Adrenal gland (tissue), 12 donors: ENCODE results near the gene ARID5A. TPM values are rescaled to one million over a fixed set of nuclear protein-coding genes. Genes with fewer than 3 reads are reported as not detected.

Source experiments
- DNase-seq, 7 donors: peaks; one replicate each; pipeline ENCODE4 v3.0.0-alpha.2; 2019 to 2020
- H3K27ac ChIP-seq, 5 donors: fragments of 200-600 bp; sonication (generic) in 4 of 5; 1 replicate in 3 of 5; 2 replicates in 2 of 5; pipeline versions ENCODE4 v1.5.1 to v1.8.0; 2016 to 2020; ENCODE audit warnings: mild to moderate bottlenecking in 1 of 5
- H3K27me3 ChIP-seq: fragments of 200-600 bp; 2 replicates; pipeline ENCODE4 v1.8.0; 2021
- H3K36me3 ChIP-seq, 2 donors: fragments of 200-600 bp; replicated peaks in 1 of 2; 1 replicate in 1 of 2; 2 replicates in 1 of 2; pipeline versions ENCODE4 v1.5.1 to v1.8.0; 2018 to 2022
- H3K4me1 ChIP-seq, 2 donors: fragments of 200-600 bp; replicated peaks in 1 of 2; 1 replicate in 1 of 2; 2 replicates in 1 of 2; pipeline versions ENCODE4 v1.5.1 to v1.8.0; 2018 to 2021
- H3K4me3 ChIP-seq, 4 donors: fragments of 200-600 bp; sonication (generic) in 3 of 4; one replicate each; pipeline ENCODE4 v1.5.1; 2016 to 2018
- H3K9me3 ChIP-seq, 3 donors: fragments of 200-600 bp; sonication (generic) in 1 of 3; replicated peaks in 1 of 3; 1 replicate in 2 of 3; 2 replicates in 1 of 3; pipeline versions ENCODE4 v1.5.1 to v1.8.0; 2016 to 2021
- CTCF ChIP-seq, 6 experiments: fragments of 450-650 bp in 4 of 6; fragments of 200-600 bp in 2 of 6; sonication (generic) in 1 of 6; IDR thresholded peaks; 1 replicate in 5 of 6; 2 replicates in 1 of 6; pipeline versions ENCODE4 v1.5.1 to v1.8.0; 2016 to 2021; ENCODE audit warnings: antibody characterized with exemption in 6 of 6, mild to moderate bottlenecking in 2 of 6, moderate library complexity in 1 of 6
- POLR2A ChIP-seq, 2 donors: fragments of 450-650 bp; IDR thresholded peaks; one replicate each; pipeline ENCODE4 v1.6.1; 2017; ENCODE audit warnings: antibody characterized with exemption in 2 of 2, mild to moderate bottlenecking in 2 of 2, moderate library complexity in 1 of 2
- WGBS, 4 donors: extraction: QIAGEN DNeasy Blood & Tissue Kit in 2 of 4; methylation state at CpG; one replicate each; pipeline versions ENCODE4 v1.1.5 to v1.1.7; 2013 to 2017; 5-methylcytosine and 5-hydroxymethylcytosine counted together
- intact Hi-C, 2 donors: fragments of 100-400 bp; cut with DNase I; formaldehyde crosslinking; loops; one replicate each; pipeline versions ENCODE4 v1.14.1 to v1.15.0; 2022 to 2023
- polyA plus RNA-seq, 3 donors: library from polyadenylated mRNA; stranded (reverse); fragments of 200-250 nt in 2 of 3; fragments of 350-450 nt in 1 of 3; fragmentation: Illumina TruSeq in 1 of 3; extraction: RNeasy Lipid Tissue Mini Kit (QIAGEN cat#74804) in 1 of 3; gene quantifications; one replicate each; pipeline ENCODE4 v1.2.3, GENCODE V29; 2013 to 2014
- total RNA-seq, 9 donors: library from RNA; depleted of rRNA in 4 of 9; stranded (reverse); fragments of >200 nt in 4 of 9; fragments of 120-200 nt in 1 of 9; fragmentation: NEBNext Ultra II Directional in 1 of 9; extraction: Animal tissue kit (Norgen Biotek cat#: 25700) in 1 of 9; gene quantifications; one replicate each; pipeline versions ENCODE4 v1.1.0 to v1.2.4, GENCODE V29; 2013 to 2023
- donor health status: healthy with polysubstance abuse.
- donor health status: Bipolar disorder and iron deficiency.
- donor health status: DM: yes; HTN: yes; CAD: no.
- donor health status: DM: no; HTN: no; CAD: no.
- donor health status: DM: no; HTN: no; CAD: no.
- donor health status: DM: yes; HTN: yes; CAD: no.

ARID5A gene
- total and polyA plus RNA-seq, 12 donors, result 0.94 to 39.6 (median 14.3) TPM

DNA sequence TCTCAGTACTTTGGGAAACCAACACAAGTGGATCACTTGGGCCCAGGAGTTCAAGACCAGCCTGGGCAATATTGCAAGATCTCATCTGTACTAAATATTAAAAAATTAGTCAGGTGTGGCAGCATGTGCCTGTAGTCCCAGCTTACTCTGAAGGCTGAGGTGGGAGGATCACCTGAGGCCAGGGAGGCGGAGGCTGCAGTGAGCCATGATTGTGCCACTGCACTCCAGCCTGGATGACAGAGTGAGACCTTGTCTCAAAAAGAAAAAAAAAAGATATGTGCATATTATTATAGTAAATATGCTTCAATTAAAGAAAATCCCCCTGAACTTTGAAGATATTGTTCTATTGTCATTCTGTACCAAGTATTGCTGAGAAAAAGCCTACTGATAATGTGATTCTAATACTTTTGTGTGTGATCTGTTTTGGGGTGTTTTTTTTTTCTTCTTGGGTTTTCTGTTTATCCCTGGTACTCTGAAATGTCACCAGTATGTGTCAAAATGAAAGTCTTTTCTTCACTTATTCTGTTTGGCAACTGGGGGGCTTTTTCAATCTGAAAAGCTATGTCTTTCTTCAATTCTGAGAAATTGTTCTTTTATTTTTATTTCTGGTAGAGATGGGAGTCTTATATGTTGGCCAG is 44.6 kb upstream of the ARID5A start:
- Histone ChIP-seq H3K27me3 (no peaks in the 10 kb centered on the region), H3K4me3 (no peak overlapping the region), H3K36me3 (no peaks in the 10 kb centered on the region), H3K27ac (no peak overlapping the region), H3K4me1 (peaks cover 0 to 5% of the 10 kb centered on the region in 2 donors), H3K9me3 (peaks cover 0 to 8% (median 0%) of the 10 kb centered on the region in 3 donors)
- no peak for DNase-seq
- TF ChIP-seq CTCF (IDR thresholded peaks at IDR 0.05) (no peak), POLR2A (IDR thresholded peaks at IDR 0.05) (no peak)
- intact Hi-C loops, result no loop called here
- WGBS, 4 donors, result 95 to 100% (median 100%) methylated on average over 1 of the region's 1 CpG

DNA sequence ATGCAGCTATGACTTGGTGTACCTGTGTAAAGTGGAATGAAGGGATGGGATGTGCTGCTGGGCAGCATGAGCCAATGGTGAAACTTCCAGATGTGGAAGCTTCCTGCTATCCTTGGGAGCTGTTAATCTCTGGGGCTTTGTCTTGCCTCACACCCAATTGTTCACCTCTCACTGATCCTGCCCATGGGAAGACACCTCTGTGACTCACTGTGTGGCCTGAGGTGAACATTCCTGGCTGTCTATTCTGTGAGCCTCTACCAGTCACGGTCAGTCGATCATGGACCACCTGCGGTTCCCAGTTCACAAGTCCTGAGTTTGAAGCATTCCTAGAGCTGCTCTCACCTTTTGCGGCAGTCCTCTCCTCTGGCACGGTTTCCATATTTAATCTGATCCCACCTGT is 43.5 kb upstream of the ARID5A start:
- Histone ChIP-seq H3K27me3 (no peaks in the 10 kb centered on the region), H3K9me3 (peaks cover 0 to 8% (median 0%) of the 10 kb centered on the region in 3 donors), H3K36me3 (no peaks in the 10 kb centered on the region), H3K4me1 (peaks cover 0 to 5% of the 10 kb centered on the region in 2 donors), H3K27ac (no peak overlapping the region), H3K4me3 (no peak overlapping the region)
- WGBS, 4 donors, result 79 to 85% (median 84%) methylated on average over 5 of the region's 5 CpGs
- intact Hi-C loops, result no loop called here
- TF ChIP-seq POLR2A (IDR thresholded peaks at IDR 0.05) (no peak), CTCF (IDR thresholded peaks at IDR 0.05) (no peak)
- no peak for DNase-seq

GRCh38 chr2:96494188-96494587 is 42.4 kb upstream of the ARID5A start:
- Histone ChIP-seq H3K36me3 (no peaks in the 10 kb centered on the region), H3K27me3 (no peaks in the 10 kb centered on the region), H3K4me1 (peaks cover 0 to 5% of the 10 kb centered on the region in 2 donors), H3K27ac (no peak overlapping the region), H3K4me3 (no peak overlapping the region), H3K9me3 (peaks cover 0 to 8% (median 0%) of the 10 kb centered on the region in 3 donors)
- intact Hi-C loops, result no loop called here
- no peak for DNase-seq
- TF ChIP-seq POLR2A (IDR thresholded peaks at IDR 0.05) (no peak), CTCF (IDR thresholded peaks at IDR 0.05) (no peak)
- WGBS, 4 donors, result 93 to 97% (median 96%) methylated on average over 1 of the region's 1 CpG

DNA sequence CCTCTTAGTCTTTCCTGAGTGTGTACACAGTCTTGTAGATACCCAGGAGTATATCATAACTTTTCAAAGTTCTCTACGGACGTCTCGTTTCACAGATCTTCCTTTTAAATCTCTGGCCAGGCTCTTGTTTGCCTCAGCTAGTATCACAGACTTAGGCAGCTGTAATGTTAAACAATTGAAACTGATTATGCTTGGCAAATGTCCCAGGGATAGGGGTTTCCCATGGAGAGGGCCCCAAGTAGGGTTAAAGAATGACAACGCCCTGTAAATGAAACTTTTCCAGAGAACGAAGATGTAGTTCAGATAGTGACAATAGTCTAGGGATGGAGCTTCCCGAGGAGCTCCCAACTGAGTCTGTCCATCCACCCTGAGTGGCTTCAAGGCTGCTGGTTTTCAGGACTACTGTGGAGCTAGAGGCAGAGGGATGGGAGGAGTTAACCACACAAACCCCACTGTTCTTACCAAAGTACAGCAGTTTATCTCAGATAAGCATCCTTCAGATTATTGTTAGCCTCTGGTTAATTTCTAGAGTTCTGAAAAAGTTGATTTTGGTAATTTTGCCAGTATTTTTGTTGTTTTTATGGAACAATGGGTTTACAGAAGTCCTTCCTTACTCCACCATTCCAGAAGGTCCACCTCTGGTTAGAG is 40.4 kb upstream of the ARID5A start:
- no peaks in the 10 kb centered on the region for H3K36me3 ChIP-seq
- peaks cover 10% of the 10 kb centered on the region for H3K27me3 ChIP-seq
- H3K27ac ChIP-seq, result no peak overlapping the region
- TF ChIP-seq CTCF (IDR thresholded peaks at IDR 0.05), result no peak
- TF ChIP-seq POLR2A (IDR thresholded peaks at IDR 0.05), result no peak
- no peak for DNase-seq
- H3K4me3 ChIP-seq, result no peak overlapping the region
- 65 to 80% (median 70%) methylated on average over 6 of the region's 6 CpGs for WGBS, 4 donors
- intact Hi-C loops, result no loop called here
- H3K4me1 ChIP-seq, result no peaks in the 10 kb centered on the region
- peaks cover 0 to 8% (median 0%) of the 10 kb centered on the region in 3 donors for H3K9me3 ChIP-seq
